Uterus (tissue), 4 donors: ENCODE measurements around the gene PLXNA4. TPM values are rescaled to one million over a fixed set of nuclear protein-coding genes. Genes with fewer than 3 reads are reported as not detected.

Experiments used
- DNase-seq, 2 donors: peaks; one replicate each; pipeline ENCODE4 v3.0.0-alpha.2; 2019 to 2020
- H3K27ac ChIP-seq, 2 donors: fragments of 200-600 bp; sonication (generic); 1 replicate in 1 of 2; 2 replicates in 1 of 2; pipeline ENCODE4 v1.5.1; 2016 to 2018
- H3K27me3 ChIP-seq, 2 donors: fragments of 200-600 bp; sonication (generic); one replicate each; pipeline ENCODE4 v1.5.1; 2018 to 2019; ENCODE audit warnings: control low read depth in 1 of 2
- H3K36me3 ChIP-seq, 2 donors: fragments of 200-600 bp; sonication (generic); one replicate each; pipeline ENCODE4 v1.5.1; 2019; ENCODE audit warnings: control low read depth in 1 of 2
- H3K4me1 ChIP-seq, 2 donors: fragments of 200-600 bp; sonication (generic); one replicate each; pipeline ENCODE4 v1.5.1; 2018 to 2019; ENCODE audit warnings: control low read depth in 1 of 2
- H3K4me3 ChIP-seq, 2 donors: fragments of 200-600 bp; sonication (generic); 1 replicate in 1 of 2; 2 replicates in 1 of 2; pipeline ENCODE4 v1.5.1; 2018 to 2019; ENCODE audit warnings: mild to moderate bottlenecking in 1 of 2
- H3K9me3 ChIP-seq, 2 donors: fragments of 200-600 bp; sonication (generic); one replicate each; pipeline ENCODE4 v1.5.1; 2019; ENCODE audit warnings: control low read depth in 1 of 2
- CTCF ChIP-seq, 4 experiments: fragments of 200-600 bp in 2 of 4; fragments of 450-650 bp in 2 of 4; sonication (generic) in 2 of 4; IDR thresholded peaks; one replicate each; pipeline ENCODE4 v1.5.1; 2016 to 2019; ENCODE audit warnings: antibody characterized with exemption in 4 of 4, mild to moderate bottlenecking in 2 of 4, moderate library complexity in 1 of 4
- POLR2A ChIP-seq, 2 donors: fragments of 450-650 bp; IDR thresholded peaks; one replicate each; pipeline ENCODE4 v1.6.1; 2016; ENCODE audit warnings: antibody characterized with exemption in 2 of 2, mild to moderate bottlenecking in 1 of 2, moderate library complexity in 1 of 2
- intact Hi-C: fragments of 100-400 bp; cut with DNase I; formaldehyde crosslinking; loops from one replicate; pipeline ENCODE4 v1.15.1; 2023; ENCODE audit warnings: low total_unique reads
- total RNA-seq, 4 donors: library from RNA; depleted of rRNA in 3 of 4; stranded (reverse); fragments of >200 nt in 3 of 4; gene quantifications; one replicate each; pipeline versions ENCODE4 v1.1.0 to v1.2.4, GENCODE V29; 2014 to 2023
- donor health status: DM: yes; HTN: yes; CAD: no.

Gene PLXNA4
- total RNA-seq, 4 donors from 2014 or later = 4.1 to 16.5 (median 7.7) TPM

DNA sequence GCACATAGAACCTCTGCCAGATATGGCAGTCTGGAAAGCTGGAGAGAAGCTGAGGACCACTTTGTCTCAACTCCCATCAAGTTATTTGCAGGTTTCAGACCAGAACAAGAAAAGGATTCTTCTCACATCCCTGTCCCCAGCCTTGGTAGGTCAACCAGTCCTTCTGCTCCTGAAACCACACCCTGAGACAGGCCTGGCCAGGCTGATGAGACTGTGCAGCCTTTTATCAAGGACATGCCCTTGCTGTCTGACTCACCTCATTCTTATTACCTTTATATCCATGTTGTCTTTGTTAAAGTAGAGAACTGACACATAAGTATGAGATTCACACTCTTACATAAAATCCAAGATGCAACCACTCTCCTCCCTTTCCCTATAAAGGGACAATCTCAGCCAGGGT lies 354.9 kb downstream of the PLXNA4 start:
- no peak for DNase-seq
- Histone ChIP-seq H3K36me3 (no peaks in the 10 kb centered on the region), H3K27me3 (no peaks in the 10 kb centered on the region), H3K4me1 (no peaks in the 10 kb centered on the region), H3K27ac (no peak overlapping the region), H3K9me3 (no peaks in the 10 kb centered on the region), H3K4me3 (no peak overlapping the region)
- intact Hi-C loops = no loop called here
- TF ChIP-seq CTCF (IDR thresholded peaks at IDR 0.05) = no peak
- TF ChIP-seq POLR2A (IDR thresholded peaks at IDR 0.05) = no peak

GRCh38 chr7:132220060-132220459 lies 356.2 kb downstream of the PLXNA4 start:
- Histone ChIP-seq H3K36me3 (no peaks in the 10 kb centered on the region), H3K27ac (no peak overlapping the region), H3K27me3 (no peaks in the 10 kb centered on the region), H3K9me3 (no peaks in the 10 kb centered on the region), H3K4me3 (no peak overlapping the region), H3K4me1 (no peaks in the 10 kb centered on the region)
- TF ChIP-seq POLR2A (IDR thresholded peaks at IDR 0.05) (no peak), CTCF (IDR thresholded peaks at IDR 0.05) (no peak)
- intact Hi-C loops = no loop called here
- no peak for DNase-seq

GRCh38 chr7:132218876-132219275 lies 357.4 kb downstream of the PLXNA4 start:
- Histone ChIP-seq H3K27me3 (no peaks in the 10 kb centered on the region), H3K36me3 (no peaks in the 10 kb centered on the region), H3K9me3 (no peaks in the 10 kb centered on the region), H3K4me3 (no peak overlapping the region), H3K27ac (no peak overlapping the region), H3K4me1 (no peaks in the 10 kb centered on the region)
- DNase-seq = no peak
- TF ChIP-seq CTCF (IDR thresholded peaks at IDR 0.05) (no peak), POLR2A (IDR thresholded peaks at IDR 0.05) (no peak)
- intact Hi-C loops = no loop called here

DNA sequence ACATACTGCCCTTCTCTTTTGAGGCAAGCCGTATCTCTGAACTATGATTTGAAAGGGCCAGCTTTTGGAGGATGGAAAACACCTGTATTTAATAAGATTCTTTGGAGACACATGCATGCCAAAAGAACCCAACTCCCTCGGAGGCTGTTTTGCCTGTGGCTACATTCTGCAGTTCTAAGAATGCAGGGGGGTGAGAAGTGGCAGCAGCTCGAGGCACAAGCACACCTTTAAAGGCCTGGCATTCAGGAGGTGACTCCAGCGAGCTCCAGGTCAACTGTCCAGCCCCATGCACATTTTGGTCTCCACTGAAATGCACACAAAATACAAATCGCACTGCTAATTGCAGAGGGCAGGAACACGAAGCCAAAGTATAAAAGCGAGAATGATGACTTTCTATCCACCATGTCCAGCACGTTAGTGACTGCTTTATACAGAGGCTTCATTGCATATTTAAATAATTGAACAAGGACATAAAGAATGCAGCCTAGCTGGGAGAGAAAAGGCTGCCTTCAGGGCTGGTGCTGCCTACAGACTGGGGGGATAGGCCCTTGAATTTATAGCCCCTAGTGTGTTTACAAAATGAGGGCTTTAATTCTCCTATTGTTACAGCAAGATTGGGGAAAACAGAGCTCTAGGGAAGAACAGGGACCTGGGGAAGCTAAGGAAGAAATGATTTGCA lies 359.3 kb downstream of the PLXNA4 start:
- H3K4me1 ChIP-seq = no peaks in the 10 kb centered on the region
- H3K4me3 ChIP-seq = no peak overlapping the region
- no peak for DNase-seq
- H3K36me3 ChIP-seq = no peaks in the 10 kb centered on the region
- H3K27ac ChIP-seq = no peak overlapping the region
- TF ChIP-seq CTCF (IDR thresholded peaks at IDR 0.05) = no peak
- TF ChIP-seq POLR2A (IDR thresholded peaks at IDR 0.05) = no peak
- no peaks in the 10 kb centered on the region for H3K9me3 ChIP-seq
- H3K27me3 ChIP-seq = no peaks in the 10 kb centered on the region
- intact Hi-C loops = no loop called here

- Histone ChIP-seq H3K27ac (no peak overlapping the region), H3K9me3 (no peaks in the 10 kb centered on the region), H3K4me1 (no peaks in the 10 kb centered on the region), H3K4me3 (no peak overlapping the region), H3K36me3 (no peaks in the 10 kb centered on the region), H3K27me3 (no peaks in the 10 kb centered on the region)
- no peak for DNase-seq
- intact Hi-C loops = no loop called here
- TF ChIP-seq POLR2A (IDR thresholded peaks at IDR 0.05) (no peak), CTCF (IDR thresholded peaks at IDR 0.05) (no peak)
Observed at GRCh38 chr7:132214452-132214851, 361.8 kb downstream of the PLXNA4 start.
